K562 (cell line): ENCODE measurements around the gene MARS1. TPM values are rescaled to one million over a fixed set of nuclear protein-coding genes. Genes with fewer than 3 reads are reported as not detected.

ENCODE experiments used
- BCL6 ChIP-seq: fragments of 250-450 bp; sonication (Bioruptor Pico); IDR thresholded peaks from 2 replicates; pipeline ENCODE4 v1.4.0; 2020
- CHD7 ChIP-seq: fragments of 200-600 bp; sonication (generic); IDR thresholded peaks from one replicate; pipeline ENCODE4 v1.6.1; 2012; ENCODE audit warnings: mild to moderate bottlenecking, low read depth, low read length, inconsistent platforms
- CSDE1 ChIP-seq, 2 experiments: fragments of 450-650 bp; IDR thresholded peaks; 2 replicates each; pipeline ENCODE4 v1.6.1; 2016; ENCODE audit warnings: mild to moderate bottlenecking in 1 of 2
- FOXA1 ChIP-seq: fragments of 450-650 bp; IDR thresholded peaks from 2 replicates; pipeline ENCODE4 v1.6.1; 2016; ENCODE audit warnings: mild to moderate bottlenecking, borderline replicate concordance
- HMGN3 ChIP-seq: IDR thresholded peaks from 2 replicates; pipeline ENCODE4 v1.6.1; 2011; ENCODE audit warnings: borderline replicate concordance, low read depth, mild to moderate bottlenecking, mixed read lengths, low read length; ENCODE audit not compliant: insufficient read length; ENCODE audit errors: extremely low read depth
- KLF13 ChIP-seq: fragments of 450-650 bp; IDR thresholded peaks from 2 replicates; pipeline ENCODE4 v1.6.1; 2016; ENCODE audit warnings: missing genetic modification characterization, low read depth, mild to moderate bottlenecking, missing compliant biosample characterization, moderate library complexity, borderline replicate concordance
- MCM5 ChIP-seq: fragments of 450-650 bp; IDR thresholded peaks from 2 replicates; pipeline ENCODE4 v1.6.1; 2016; ENCODE audit warnings: low read depth
- MIER1 ChIP-seq: fragments of 450-650 bp; IDR thresholded peaks from 2 replicates; pipeline ENCODE4 v1.6.1; 2016; ENCODE audit warnings: antibody characterized with exemption, mild to moderate bottlenecking, low read depth
- MLLT1 ChIP-seq, 2 experiments: fragments of 450-650 bp; IDR thresholded peaks; 2 replicates each; pipeline ENCODE4 v1.6.1; 2016
- PTTG1 ChIP-seq: fragments of 450-650 bp; IDR thresholded peaks from 2 replicates; pipeline ENCODE4 v1.6.1; 2016; ENCODE audit warnings: low read depth, mild to moderate bottlenecking, missing genetic modification characterization, missing compliant biosample characterization
- PURB ChIP-seq: sonication (generic); formaldehyde crosslinking; IDR thresholded peaks from 2 replicates; pipeline ENCODE4 v1.9.0; 2021; ENCODE audit warnings: low read depth, mild to moderate bottlenecking, missing genetic modification reagents
- SMAD4 ChIP-seq: fragments of 250-450 bp; sonication (Bioruptor Pico); conservative IDR thresholded peaks from 2 replicates; pipeline ENCODE4 v1.8.0; 2021; ENCODE audit warnings: inconsistent platforms, mild to moderate bottlenecking, moderate library complexity
- SPI1 ChIP-seq: IDR thresholded peaks from 2 replicates; pipeline ENCODE4 v1.6.1; 2011; ENCODE audit warnings: low read depth, low read length, control low read depth, borderline replicate concordance
- SRSF3 ChIP-seq: fragments of 200-400 bp; formaldehyde crosslinking; IDR thresholded peaks from 2 replicates; pipeline ENCODE4 v1.6.1; 2016; ENCODE audit warnings: mild to moderate bottlenecking, low read length, moderate library complexity; ENCODE audit not compliant: insufficient read depth
- TAL1 ChIP-seq: fragments of 450-650 bp; IDR thresholded peaks from 2 replicates; pipeline ENCODE4 v1.6.1; 2016; ENCODE audit warnings: mild to moderate bottlenecking
- ZNF695 ChIP-seq: fragments of 450-650 bp; formaldehyde crosslinking; IDR thresholded peaks from 2 replicates; pipeline ENCODE4 v1.4.0; 2020; ENCODE audit warnings: mild to moderate bottlenecking, moderate library complexity
- polyA plus RNA-seq, 8 experiments: library from polyadenylated mRNA; depleted of rRNA in 4 of 8; stranded (reverse) in 5 of 8; unstranded in 3 of 8; fragments of >200 nt; fragmentation: Nextera tagmentation in 2 of 8; fragmentation: Illumina TruSeq in 1 of 8; extraction: Ambion mirVana in 2 of 8; extraction: Trizol in 1 of 8; gene quantifications; 2 replicates each; pipeline versions ENCODE4 v1.2.1 to v1.2.3, GENCODE V29; 2011 to 2014; ENCODE audit warnings: inconsistent platforms in 1 of 8, missing spikeins in 1 of 8
- total RNA-seq, 7 experiments: library from RNA; depleted of rRNA in 6 of 7; stranded (reverse); fragments of >200 nt in 6 of 7; fragmentation: Illumina TruSeq in 2 of 7; extraction: Trizol in 2 of 7; gene quantifications; 2 replicates each; pipeline versions ENCODE4 v1.2.1 to v1.2.3, GENCODE V29; 2011 to 2021; ENCODE audit warnings: low replicate concordance in 1 of 7

Gene MARS1
- total and polyA plus RNA-seq, 9 of the 15 experiments (the other 6 are each of a cell fraction or from before 2014, with no cell fraction given), result 117 to 382 (median 220) TPM

GRCh38 chr12:57522887-57523705, 35.2 kb downstream of the MARS1 start (continued):
- TF ChIP-seq MCM5 (no peak), MIER1 (no peak), KLF13 (no peak), PTTG1 (tag) (no peak), TAL1 (no peak), ZNF695 (no peak), PURB (CRISPR knock-in tag) (no peak), SPI1 (peak; percentile 61; the same call in 1 of the 2 replicates), FOXA1 (no peak), SRSF3 (no peak), CSDE1 (IDR thresholded peaks at IDR 0.05) (no peak), SMAD4 (CRISPR knock-in tag) (no peak), MLLT1 (IDR thresholded peaks at IDR 0.05) (peak; percentile 50 to 58; a peak in 2 of 4 replicates), HMGN3 (peak; percentile 17), CHD7 (no peak), BCL6 (CRISPR knock-in tag) (no peak)
